ENCODE data around the gene IKZF2.

IKZF2 gene
- long read RNA-seq, partial matches to known transcripts, result 1 of 12 reads
- long read RNA-seq, other reads (novel, unspliced or antisense), result 8 of 12 reads

- no peaks in the 10 kb centered on the region for H3K27me3 ChIP-seq (ENCODE audit: insufficient read depth, poor library complexity, severe bottlenecking)
- peak; percentile 64 to 85 for DNase-seq (ENCODE audit: low read depth in 1 of 2, low spot score in 1 of 2)
- H3K4me3 ChIP-seq (replicated peaks; ENCODE audit: insufficient read depth, low read length), result peak within 1 kb of the TSS; percentile 57
- TF ChIP-seq SPI1 (IDR thresholded peaks at IDR 0.05; ENCODE audit: borderline replicate concordance, low read depth), result no peak
- peak; percentile 68 for TF ChIP-seq POLR2AphosphoS5 (IDR thresholded peaks at IDR 0.05; ENCODE audit: low read depth)
- no peak for TF ChIP-seq GABPA (IDR thresholded peaks at IDR 0.05; ENCODE audit: low read depth)
- TF ChIP-seq CTCF (IDR thresholded peaks at IDR 0.05; ENCODE audit: insufficient read depth, low read length), result no peak
- no peak for TF ChIP-seq REST (IDR thresholded peaks at IDR 0.05; ENCODE audit: insufficient replicate concordance, low read depth)
- peak within 1 kb of the TSS; percentile 67 for H3K27ac ChIP-seq (replicated peaks)
Observed at GRCh38 chr2:213151437-213152064, at the start of gene IKZF2. IKZF2 (minus strand) TSS chr2:213151612; CDS start chr2:213148629, 2,983 bp downstream.

- Histone ChIP-seq H3K4me3 (replicated peaks; ENCODE audit: insufficient read depth, low read length) (no peak overlapping the region), H3K27ac (replicated peaks) (no peak overlapping the region), H3K27me3 (ENCODE audit: insufficient read depth, poor library complexity, severe bottlenecking) (no peaks in the 10 kb centered on the region)
- no peak for DNase-seq (ENCODE audit: low read depth in 1 of 2, low spot score in 1 of 2)
- TF ChIP-seq GABPA (IDR thresholded peaks at IDR 0.05; ENCODE audit: low read depth) (no peak), POLR2AphosphoS5 (IDR thresholded peaks at IDR 0.05; ENCODE audit: low read depth) (no peak), REST (IDR thresholded peaks at IDR 0.05; ENCODE audit: insufficient replicate concordance, low read depth) (no peak)
Observed at GRCh38 chr2:213199871-213200270, 48.5 kb upstream of the IKZF2 start.

- H3K27me3 ChIP-seq (ENCODE audit: insufficient read depth, poor library complexity, severe bottlenecking), result no peaks in the 10 kb centered on the region
- no peak overlapping the region for H3K4me3 ChIP-seq (replicated peaks; ENCODE audit: insufficient read depth, low read length)
- H3K27ac ChIP-seq (replicated peaks), result no peak overlapping the region
- no peak for DNase-seq (ENCODE audit: low read depth in 1 of 2, low spot score in 1 of 2)
- no peak for TF ChIP-seq REST (IDR thresholded peaks at IDR 0.05; ENCODE audit: insufficient replicate concordance, low read depth)
- TF ChIP-seq POLR2AphosphoS5 (IDR thresholded peaks at IDR 0.05; ENCODE audit: low read depth), result no peak
- TF ChIP-seq GABPA (IDR thresholded peaks at IDR 0.05; ENCODE audit: low read depth), result no peak
- no peak for TF ChIP-seq CTCF (IDR thresholded peaks at IDR 0.05; ENCODE audit: insufficient read depth, low read length)
- no peak for TF ChIP-seq SPI1 (IDR thresholded peaks at IDR 0.05; ENCODE audit: borderline replicate concordance, low read depth)
Observed at GRCh38 chr2:213189001-213189899, 37.8 kb upstream of the IKZF2 start.

Measured in HL-60 (cell line).